ENCODE measurements around the gene CGAS. TPM values are rescaled to one million over a fixed set of nuclear protein-coding genes. Genes with fewer than 3 reads are reported as not detected.
"Not testable (repeated sequence)": the region's sequence is repeated elsewhere in the genome, so short reads cannot be mapped to it uniquely, and the experiment has no call there.

CGAS gene
- not detected in 2 replicates for total RNA-seq (2014; rRNA removed; shearing (Covaris generic))

GRCh38 chr6:73452107-73452461 is at the start of gene CGAS:
CGAS (minus strand) TSS chr6:73452297; CDS start chr6:73452181, 116 bp downstream.
- DNase-seq (ENCODE audit: low spot score) = no peak

- no peak for DNase-seq (ENCODE audit: low spot score)
Observed at GRCh38 chr6:73497915-73498314, 45.8 kb upstream of the CGAS start.

GRCh38 chr6:73491377-73491776 is 39.3 kb upstream of the CGAS start:
- no peak for DNase-seq (ENCODE audit: low spot score)

GRCh38 chr6:73487473-73487872 is 35.4 kb upstream of the CGAS start:
- no peak for DNase-seq (ENCODE audit: low spot score)

GRCh38 chr6:73484438-73484837 is 32.3 kb upstream of the CGAS start:
- DNase-seq (ENCODE audit: low spot score) = no peak

- peak; percentile 77 for DNase-seq (ENCODE audit: low spot score)
Observed at GRCh38 chr6:73481969-73482368, 29.9 kb upstream of the CGAS start.

GRCh38 chr6:73477407-73477806 is 25.3 kb upstream of the CGAS start:
- no peak for DNase-seq (ENCODE audit: low spot score)

- no peak for DNase-seq (ENCODE audit: low spot score)
Observed at GRCh38 chr6:73476723-73477122, 24.6 kb upstream of the CGAS start.

- DNase-seq (ENCODE audit: low spot score) = no peak
Observed at GRCh38 chr6:73471686-73472290, 19.7 kb upstream of the CGAS start.

GRCh38 chr6:73461537-73462350 is 9.6 kb upstream of the CGAS start, which contains the start of gene MTO1:
MTO1 (plus strand) TSS chr6:73461737; CDS start chr6:73461855, 118 bp downstream.
- DNase-seq (ENCODE audit: low spot score) = peak; percentile 80

GRCh38 chr6:73460056-73460455 is 8.0 kb upstream of the CGAS start:
- no peak for DNase-seq (ENCODE audit: low spot score)

- not testable (repeated sequence) for DNase-seq (ENCODE audit: low spot score)
Observed at GRCh38 chr6:73459474-73459873, 7.4 kb upstream of the CGAS start.

GRCh38 chr6:73455865-73456629 is 4.0 kb upstream of the CGAS start:
- no peak for DNase-seq (ENCODE audit: low spot score)

GRCh38 chr6:73451223-73452106 is 632 bp downstream of the CGAS start:
- DNase-seq (ENCODE audit: low spot score) = no peak

- no peak for DNase-seq (ENCODE audit: low spot score)
Observed at GRCh38 chr6:73443555-73443954, 8.5 kb downstream of the CGAS start.

- no peak for DNase-seq (ENCODE audit: low spot score)
Observed at GRCh38 chr6:73435236-73435635, 16.9 kb downstream of the CGAS start.

- DNase-seq (ENCODE audit: low spot score) = no peak
Observed at GRCh38 chr6:73421534-73421933, 30.6 kb downstream of the CGAS start.

GRCh38 chr6:73418081-73418741 is 33.9 kb downstream of the CGAS start:
- DNase-seq (ENCODE audit: low spot score) = peak; percentile 3

- DNase-seq (ENCODE audit: low spot score) = no peak
Observed at GRCh38 chr6:73413102-73413501, 39.0 kb downstream of the CGAS start.

- no peak for DNase-seq (ENCODE audit: low spot score)
Observed at GRCh38 chr6:73409395-73409794, 42.7 kb downstream of the CGAS start.

- DNase-seq (ENCODE audit: low spot score) = no peak
Observed at GRCh38 chr6:73400656-73401055, 51.4 kb downstream of the CGAS start.
